Neutrophil (primary cell): ENCODE results near the gene MRPS5.

ENCODE experiments used
- H3K27ac ChIP-seq: fragments of 200-600 bp; sonication (generic); 2 replicates; pipeline ENCODE4 v1.5.1; 2016; ENCODE audit warnings: mild to moderate bottlenecking, moderate library complexity
- H3K27me3 ChIP-seq: fragments of 200-600 bp; sonication (generic); 2 replicates; pipeline ENCODE4 v1.6.0; 2016; ENCODE audit warnings: mild to moderate bottlenecking
- H3K36me3 ChIP-seq: fragments of 200-600 bp; sonication (generic); 2 replicates; pipeline ENCODE4 v1.5.1; 2017
- H3K4me1 ChIP-seq, 2 experiments: fragments of 200-600 bp in 1 of 2; sonication (generic) in 1 of 2; 1 replicate in 1 of 2; 2 replicates in 1 of 2; pipeline versions ENCODE4 v1.5.1 to v1.6.1; 2013 to 2016; ENCODE audit warnings: low read depth in 1 of 2, low read length in 1 of 2, mild to moderate bottlenecking in 1 of 2, moderate library complexity in 1 of 2; ENCODE audit not compliant: control insufficient read depth in 1 of 2, insufficient read depth in 1 of 2
- H3K4me3 ChIP-seq, 2 experiments: fragments of 200-600 bp in 1 of 2; sonication (generic) in 1 of 2; 1 replicate in 1 of 2; 2 replicates in 1 of 2; pipeline ENCODE4 v1.5.1; 2013 to 2016; ENCODE audit warnings: low read depth in 1 of 2, low read length in 1 of 2, mild to moderate bottlenecking in 1 of 2, moderate library complexity in 1 of 2
- H3K9me3 ChIP-seq: fragments of 200-600 bp; sonication (generic); 2 replicates; pipeline ENCODE4 v1.5.1; 2016
- TF ChIP-seq, protein P1 (sequence below): fragments of 200-600 bp; sonication (generic); IDR thresholded peaks from 2 replicates; pipeline ENCODE4 v1.5.1; 2016; ENCODE audit warnings: antibody characterized with exemption

The MRPS5 gene

DNA sequence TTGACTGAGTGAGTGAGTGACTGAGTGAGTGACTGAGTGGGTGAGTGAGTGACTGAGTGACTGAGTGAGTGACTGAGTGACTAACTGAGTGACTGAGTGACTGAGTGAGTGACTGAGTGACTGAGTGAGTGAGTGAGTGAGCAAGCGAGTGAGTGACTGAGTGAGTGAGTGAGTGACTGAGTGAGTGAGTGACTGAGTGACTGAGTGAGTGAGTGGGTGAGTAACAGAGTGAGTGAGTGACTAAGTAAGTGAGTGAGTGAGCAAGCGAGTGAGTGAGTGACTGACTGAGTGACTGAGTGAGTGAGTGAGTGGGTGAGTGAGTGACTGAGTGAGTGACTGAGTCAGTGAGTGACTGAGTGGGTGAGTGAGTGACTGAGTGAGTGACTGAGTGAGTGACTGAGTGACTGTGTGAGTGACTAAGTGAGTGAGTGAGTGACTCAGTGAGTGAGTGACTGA is 84.2 kb downstream of the MRPS5 start:
- Histone ChIP-seq H3K4me3 (no peak overlapping the region), H3K4me1 (no peaks in the 10 kb centered on the region), H3K27ac (no peak overlapping the region), H3K9me3 (no peaks in the 10 kb centered on the region), H3K27me3 (no peaks in the 10 kb centered on the region), H3K36me3 (no peaks in the 10 kb centered on the region)
- TF ChIP-seq, protein P1, sequence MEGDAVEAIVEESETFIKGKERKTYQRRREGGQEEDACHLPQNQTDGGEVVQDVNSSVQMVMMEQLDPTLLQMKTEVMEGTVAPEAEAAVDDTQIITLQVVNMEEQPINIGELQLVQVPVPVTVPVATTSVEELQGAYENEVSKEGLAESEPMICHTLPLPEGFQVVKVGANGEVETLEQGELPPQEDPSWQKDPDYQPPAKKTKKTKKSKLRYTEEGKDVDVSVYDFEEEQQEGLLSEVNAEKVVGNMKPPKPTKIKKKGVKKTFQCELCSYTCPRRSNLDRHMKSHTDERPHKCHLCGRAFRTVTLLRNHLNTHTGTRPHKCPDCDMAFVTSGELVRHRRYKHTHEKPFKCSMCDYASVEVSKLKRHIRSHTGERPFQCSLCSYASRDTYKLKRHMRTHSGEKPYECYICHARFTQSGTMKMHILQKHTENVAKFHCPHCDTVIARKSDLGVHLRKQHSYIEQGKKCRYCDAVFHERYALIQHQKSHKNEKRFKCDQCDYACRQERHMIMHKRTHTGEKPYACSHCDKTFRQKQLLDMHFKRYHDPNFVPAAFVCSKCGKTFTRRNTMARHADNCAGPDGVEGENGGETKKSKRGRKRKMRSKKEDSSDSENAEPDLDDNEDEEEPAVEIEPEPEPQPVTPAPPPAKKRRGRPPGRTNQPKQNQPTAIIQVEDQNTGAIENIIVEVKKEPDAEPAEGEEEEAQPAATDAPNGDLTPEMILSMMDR: no peak

- TF ChIP-seq, protein P1: no peak
- Histone ChIP-seq H3K27me3 (no peaks in the 10 kb centered on the region), H3K4me1 (no peaks in the 10 kb centered on the region), H3K4me3 (no peak overlapping the region), H3K27ac (no peak overlapping the region), H3K9me3 (no peaks in the 10 kb centered on the region), H3K36me3 (no peaks in the 10 kb centered on the region)
Observed at GRCh38 chr2:95036596-95037383, 84.8 kb downstream of the MRPS5 start.
